ENCODE data around the gene OR10P1.
"Not testable (repeated sequence)": the region's sequence is repeated elsewhere in the genome, so short reads cannot be mapped to it uniquely, and the experiment has no call there.

OR10P1 gene

GRCh38 chr12:55647027-55647426 is 10.3 kb downstream of the OR10P1 start:
- in situ Hi-C loops (cut with MboI; ENCODE audit: low sequenced_read_pairs), result loop anchor here (25.0 kb wide), 1 partner anchor 460 kb away; no protein-coding TSS in a partner anchor

- in situ Hi-C loops (cut with MboI; ENCODE audit: low sequenced_read_pairs), result not testable (repeated sequence)
These were observed 14.1 kb downstream of the OR10P1 start for GRCh38 chr12:55650620-55651298.

DNA sequence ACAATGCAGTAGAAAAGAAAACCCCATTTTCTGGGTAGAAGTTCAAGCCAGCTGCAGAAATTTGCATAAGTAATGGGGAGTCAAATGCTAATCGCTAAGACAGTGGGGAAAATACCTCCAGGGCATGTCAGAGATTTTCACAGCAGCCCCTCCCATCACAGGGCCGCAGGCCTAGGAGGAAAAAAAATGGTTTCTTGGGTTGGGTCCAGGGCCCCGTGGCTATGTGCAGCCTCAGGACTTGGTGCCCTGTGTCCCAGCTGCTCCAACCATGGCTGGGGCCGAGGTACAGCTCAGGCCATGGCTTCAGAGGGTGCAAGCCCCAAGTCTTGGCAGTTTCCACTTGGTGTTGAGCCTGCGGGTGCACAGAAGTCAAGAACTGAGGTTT is 14.6 kb downstream of the OR10P1 start:
- in situ Hi-C loops (cut with MboI; ENCODE audit: low sequenced_read_pairs), result no loop called here

DNA sequence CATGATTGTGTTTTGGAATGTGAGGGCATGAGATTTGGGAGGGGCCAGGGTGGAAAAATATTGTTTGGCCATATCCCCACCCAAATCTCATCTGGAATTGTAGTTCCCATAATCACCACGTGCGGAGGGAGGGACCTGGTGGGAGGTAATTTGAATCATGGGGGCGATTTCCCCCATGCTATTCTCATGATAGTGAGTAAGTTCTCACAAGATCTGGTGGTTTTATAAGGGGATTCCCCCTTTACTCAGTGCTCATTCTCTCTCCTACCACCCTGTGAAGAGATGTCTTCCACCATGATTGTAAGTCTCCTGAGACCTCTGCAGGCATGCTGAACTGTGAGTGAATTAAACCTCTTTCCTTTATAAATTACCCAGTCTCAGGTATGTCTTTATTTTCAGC is 15.7 kb downstream of the OR10P1 start:
- in situ Hi-C loops (cut with MboI; ENCODE audit: low sequenced_read_pairs), result no loop called here

DNA sequence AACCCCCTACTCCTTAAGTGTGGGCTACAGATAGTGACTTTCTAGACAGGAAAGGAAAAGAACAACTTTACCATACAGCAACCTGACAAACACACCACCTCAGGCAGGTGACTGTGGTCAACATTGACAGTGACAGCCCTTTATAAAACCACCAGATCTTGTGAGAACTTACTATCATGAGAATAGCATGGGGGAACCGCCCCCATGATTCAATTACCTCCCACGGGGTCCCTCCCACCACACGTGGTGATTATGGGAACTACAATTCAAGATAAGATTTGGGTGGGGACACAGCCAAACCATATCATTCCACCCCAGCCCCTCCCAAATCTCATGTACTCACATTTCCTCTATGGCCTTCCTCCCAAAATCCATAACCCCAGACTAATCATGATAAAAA is 16.3 kb downstream of the OR10P1 start:
- in situ Hi-C loops (cut with MboI; ENCODE audit: low sequenced_read_pairs), result no loop called here

DNA sequence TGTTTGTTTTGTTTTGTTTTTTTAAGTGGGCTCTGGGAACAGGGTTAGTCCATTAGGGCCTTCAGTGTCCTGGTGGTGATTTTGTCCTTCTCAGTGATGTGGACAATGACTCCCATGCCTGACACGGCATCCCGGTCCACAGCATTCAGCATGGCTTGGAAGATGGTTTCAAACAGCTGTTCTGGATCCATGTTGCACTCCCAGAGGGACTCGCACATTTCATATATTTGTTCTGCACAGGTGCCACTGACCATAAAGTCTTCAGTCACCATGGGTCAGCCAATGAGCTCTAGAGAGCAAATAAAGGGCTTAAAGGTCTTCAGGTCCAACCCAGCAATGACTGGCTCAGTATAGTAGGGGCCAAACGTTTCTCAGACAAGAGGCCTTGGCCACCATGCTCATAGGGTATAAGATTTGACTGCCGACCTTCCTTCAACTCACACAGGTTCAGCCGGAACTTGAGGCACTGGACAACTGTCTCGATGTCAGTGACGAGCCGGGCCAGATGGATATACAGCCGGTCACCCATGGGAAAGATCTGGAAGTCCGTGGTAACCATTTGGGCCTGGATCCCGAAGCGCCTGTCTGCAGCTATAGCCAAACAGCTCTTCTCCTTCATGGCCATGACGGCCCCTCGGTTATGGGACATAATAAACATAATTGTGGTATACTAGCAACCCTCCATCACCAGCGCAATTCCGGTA is 18.0 kb downstream of the OR10P1 start:
- in situ Hi-C loops (cut with MboI; ENCODE audit: low sequenced_read_pairs), result no loop called here

DNA sequence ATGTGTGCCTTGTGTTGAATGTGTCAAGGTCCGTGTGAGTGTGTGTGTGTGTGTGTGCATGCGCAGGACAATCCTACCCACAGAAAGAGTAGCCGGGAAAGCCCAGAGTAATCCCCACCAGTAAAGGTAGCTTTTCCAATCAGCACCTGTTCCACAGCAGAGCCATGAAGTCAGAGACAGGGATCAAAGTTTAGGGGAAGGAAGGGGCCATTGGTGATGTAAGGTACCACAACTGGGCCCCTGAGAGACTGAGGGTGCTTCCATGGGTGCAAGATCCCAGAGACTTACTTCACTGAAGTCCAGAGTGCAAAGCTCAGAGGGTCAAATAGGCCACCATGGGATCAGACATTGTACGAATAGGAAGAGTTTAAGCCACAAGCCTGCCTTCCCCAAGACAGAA is 20.5 kb downstream of the OR10P1 start:
- in situ Hi-C loops (cut with MboI; ENCODE audit: low sequenced_read_pairs), result no loop called here

DNA sequence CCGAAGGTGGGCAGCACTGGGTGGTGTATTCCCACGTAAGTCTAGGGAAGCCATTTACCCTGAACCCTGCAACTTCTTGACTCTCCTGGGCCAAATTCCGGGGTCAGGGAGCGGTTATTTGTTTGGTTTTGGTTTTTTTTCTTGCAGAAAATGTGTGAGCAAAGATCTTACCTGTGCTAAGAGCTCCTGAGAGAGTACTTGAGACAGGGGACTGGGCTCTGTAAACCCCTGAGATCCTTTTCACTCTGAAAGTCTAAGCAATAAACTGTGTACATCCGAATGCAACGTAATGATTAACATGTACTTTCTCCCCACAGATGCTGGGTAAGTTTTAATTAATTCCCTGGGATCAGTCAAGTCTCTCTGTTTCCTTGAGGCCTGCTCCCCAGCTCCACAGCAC is 21.5 kb downstream of the OR10P1 start:
- in situ Hi-C loops (cut with MboI; ENCODE audit: low sequenced_read_pairs), result no loop called here

DNA sequence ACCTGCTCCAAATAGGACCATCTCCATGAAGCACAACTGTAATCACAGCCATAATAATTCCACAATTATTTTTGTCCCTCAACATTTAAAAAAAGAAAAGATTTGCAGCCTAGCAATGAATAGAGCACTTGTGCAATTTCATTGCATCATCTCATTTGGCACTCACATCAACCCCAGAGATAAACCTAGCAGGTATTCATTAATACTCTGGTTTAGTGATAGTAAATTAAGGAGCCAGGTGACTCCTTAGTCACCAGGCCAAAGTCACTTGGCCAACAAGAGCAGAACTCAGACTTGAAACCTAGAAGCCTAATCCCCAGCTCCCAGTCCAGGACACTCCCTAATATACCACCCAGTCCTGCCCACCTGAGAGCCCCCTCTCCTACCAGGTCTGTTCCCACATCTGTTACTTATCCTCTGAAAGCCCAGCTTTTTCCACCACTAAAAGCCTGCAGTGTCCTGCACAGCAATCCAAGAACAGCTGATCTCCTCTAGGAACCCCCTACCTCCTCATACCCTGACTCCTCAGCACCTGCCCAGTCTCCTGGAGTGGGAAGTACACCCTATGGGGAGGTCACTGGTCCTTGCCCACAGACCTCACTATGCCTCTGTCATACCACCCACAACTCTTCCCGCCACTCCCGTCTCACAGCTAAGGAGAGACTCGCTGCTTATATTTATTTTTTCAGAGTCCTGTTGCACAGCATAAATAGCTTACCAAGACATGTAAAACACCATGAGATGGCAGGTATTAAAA is 22.1 kb downstream of the OR10P1 start:
- in situ Hi-C loops (cut with MboI; ENCODE audit: low sequenced_read_pairs), result no loop called here

- in situ Hi-C loops (cut with MboI; ENCODE audit: low sequenced_read_pairs), result no loop called here
These were observed 23.0 kb downstream of the OR10P1 start for GRCh38 chr12:55659486-55660385.

GRCh38 chr12:55663391-55663790 is 26.7 kb downstream of the OR10P1 start:
- in situ Hi-C loops (cut with MboI; ENCODE audit: low sequenced_read_pairs), result no loop called here

DNA sequence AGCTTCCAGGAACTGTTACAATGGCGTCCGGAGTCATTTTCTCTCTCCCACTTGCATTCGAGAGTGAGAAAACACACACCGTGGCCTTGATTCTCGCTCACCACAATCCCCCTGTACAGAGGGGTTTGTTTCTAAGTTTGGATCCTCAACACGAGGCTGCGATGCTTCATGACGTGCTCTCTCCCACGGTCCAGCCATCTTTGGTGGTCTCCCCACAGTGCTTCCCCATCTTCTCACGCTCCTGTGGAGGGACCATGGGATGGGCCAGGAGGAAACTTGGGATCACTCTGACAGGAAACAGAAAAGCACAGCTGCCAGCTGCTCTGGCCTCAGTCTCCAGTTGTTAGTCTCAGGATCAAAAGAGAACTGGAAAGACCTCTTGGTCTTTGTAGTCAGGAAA is 28.1 kb downstream of the OR10P1 start:
- in situ Hi-C loops (cut with MboI; ENCODE audit: low sequenced_read_pairs), result no loop called here

GRCh38 chr12:55666508-55666907 is 29.8 kb downstream of the OR10P1 start:
- in situ Hi-C loops (cut with MboI; ENCODE audit: low sequenced_read_pairs), result no loop called here

DNA sequence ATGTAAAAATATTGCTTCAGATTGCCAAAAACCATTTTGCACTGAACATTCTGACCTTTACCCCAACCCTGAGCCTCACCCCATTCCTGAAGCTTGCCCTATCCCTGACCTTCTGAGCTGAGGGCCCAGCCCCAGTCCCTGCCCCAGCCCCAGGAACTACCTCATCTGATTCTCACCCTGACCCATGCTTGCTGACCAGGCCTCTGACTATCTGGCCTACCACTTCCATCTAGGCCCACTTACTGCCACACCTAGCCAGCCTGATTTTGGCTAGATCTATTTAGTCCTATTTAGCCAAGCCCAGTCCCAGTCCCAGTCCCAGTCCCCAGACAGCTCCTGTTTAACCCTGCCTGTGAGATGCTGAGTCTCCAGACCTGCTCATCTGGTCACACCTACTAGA is 33.6 kb downstream of the OR10P1 start:
- in situ Hi-C loops (cut with MboI; ENCODE audit: low sequenced_read_pairs), result no loop called here

DNA sequence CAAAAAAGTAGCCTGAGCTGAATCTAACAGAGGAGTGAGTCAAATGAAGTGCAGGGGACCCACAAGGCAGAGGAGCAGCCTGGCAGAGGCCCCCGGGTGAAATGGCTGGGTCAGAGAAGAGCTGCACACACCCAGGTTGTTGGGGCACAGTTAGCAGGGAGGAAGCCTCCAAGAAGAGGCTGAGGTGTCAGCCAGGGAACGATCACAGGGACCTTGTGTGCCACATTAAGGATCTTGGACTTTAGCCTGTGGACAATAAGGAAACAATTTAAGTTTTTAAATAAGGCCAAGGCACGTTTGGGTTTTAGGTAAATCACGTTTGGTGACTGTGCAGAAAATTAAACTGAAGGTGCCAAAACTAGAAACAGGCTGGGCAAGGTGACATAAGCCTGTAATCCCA is 35.1 kb downstream of the OR10P1 start:
- in situ Hi-C loops (cut with MboI; ENCODE audit: low sequenced_read_pairs), result no loop called here

- in situ Hi-C loops (cut with MboI; ENCODE audit: low sequenced_read_pairs), result no loop called here
These were observed 36.9 kb downstream of the OR10P1 start for GRCh38 chr12:55673638-55674037.

- in situ Hi-C loops (cut with MboI; ENCODE audit: low sequenced_read_pairs), result no loop called here
These were observed 39.0 kb downstream of the OR10P1 start for GRCh38 chr12:55675666-55676065.

DNA sequence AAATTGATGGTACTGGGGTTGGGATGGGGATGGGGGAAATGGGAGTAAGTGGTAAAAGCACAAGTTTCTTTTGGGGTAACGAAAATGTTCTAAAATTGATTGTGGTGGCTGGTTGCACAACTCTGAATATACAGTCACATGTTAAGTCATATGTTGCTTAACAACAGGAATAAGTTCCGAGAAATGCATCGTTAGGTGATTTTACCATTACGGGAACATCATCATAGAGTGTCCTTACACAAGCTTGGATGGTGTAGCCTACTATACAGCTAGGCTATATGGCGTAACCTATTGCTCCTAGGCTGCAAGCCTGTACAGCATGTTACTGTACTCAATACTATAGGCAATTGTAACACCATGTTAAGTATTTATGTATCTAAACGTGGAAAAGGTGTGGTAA is 40.0 kb downstream of the OR10P1 start:
- in situ Hi-C loops (cut with MboI; ENCODE audit: low sequenced_read_pairs), result no loop called here

DNA sequence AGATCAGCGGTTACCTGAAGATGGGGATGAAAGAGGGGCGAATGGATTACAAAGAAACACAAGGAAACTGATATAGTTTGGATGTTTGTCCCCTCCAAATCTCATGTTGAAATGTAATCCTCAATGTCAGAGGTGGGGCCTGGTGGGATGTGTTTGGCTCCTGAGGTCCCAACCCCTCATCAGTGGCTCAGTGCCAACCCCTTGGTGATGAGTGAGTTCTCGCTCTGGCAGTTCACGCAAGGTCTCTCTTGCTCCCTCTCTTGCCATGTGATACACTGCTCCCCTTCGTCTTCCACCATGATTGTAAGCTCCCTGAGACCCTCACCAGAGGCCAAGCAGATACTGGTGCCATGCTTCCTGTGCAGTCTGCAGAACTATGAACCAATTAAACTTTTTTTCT is 43.0 kb downstream of the OR10P1 start:
- in situ Hi-C loops (cut with MboI; ENCODE audit: low sequenced_read_pairs), result no loop called here

GRCh38 chr12:55681142-55682077 is 44.7 kb downstream of the OR10P1 start:
- in situ Hi-C loops (cut with MboI; ENCODE audit: low sequenced_read_pairs), result no loop called here

All from HL-60/S4 (cell line).